B cell (primary cell): ENCODE results near the gene ZC3HAV1. TPM values are rescaled to one million over a fixed set of nuclear protein-coding genes. Genes with fewer than 3 reads are reported as not detected.

Source experiments
- ATAC-seq: fragments of 200-7000 bp; cut with Tn5 transposase; one replicate; pipeline ENCODE4 v1.10.0; 2021; ENCODE audit warnings: low read depth, mild to moderate bottlenecking, moderate number of reproducible peaks, moderate library complexity
- CTCF ChIA-PET: fragments of 350-600 bp; sonication (Branson Sonifier 250); formaldehyde crosslinking; loops from one replicate; lab custom pipeline; 2021; ENCODE audit warnings: antibody characterized with exemption, inconsistent platforms; lab: Charles Lee
- POLR2A ChIA-PET: fragments of 350-600 bp; sonication (Branson Sonifier 250); formaldehyde crosslinking; loops from one replicate; lab custom pipeline; 2021; ENCODE audit warnings: antibody characterized with exemption; lab: Charles Lee
- DNase-seq: peaks from one replicate; pipeline ENCODE4 v3.0.0; 2013
- H2AFZ ChIP-seq: 2 replicates; pipeline ENCODE4 v1.6.1; 2012; ENCODE audit warnings: mild to moderate bottlenecking, low read depth, low read length; ENCODE audit not compliant: insufficient read depth, poor library complexity, severe bottlenecking
- H3K27ac ChIP-seq, 2 donors: 1 replicate in 1 of 2; 2 replicates in 1 of 2; pipeline ENCODE4 v1.5.1; 2012 to 2013; ENCODE audit warnings: low read length in 2 of 2, mild to moderate bottlenecking in 2 of 2, moderate library complexity in 1 of 2
- H3K27me3 ChIP-seq, 4 experiments: fragments of 200-600 bp in 1 of 4; sonication (generic) in 1 of 4; replicated peaks in 1 of 4; 1 replicate in 2 of 4; 2 replicates in 2 of 4; pipeline versions ENCODE4 v1.6.1 to v1.7.0; 2013 to 2016; ENCODE audit warnings: low read length in 3 of 4, mild to moderate bottlenecking in 2 of 4, mixed read lengths in 1 of 4, moderate library complexity in 1 of 4; ENCODE audit not compliant: insufficient read depth in 4 of 4, control insufficient read depth in 3 of 4; ENCODE audit errors: control extremely low read depth in 1 of 4
- H3K36me3 ChIP-seq, 2 experiments: replicated peaks in 1 of 2; 1 replicate in 1 of 2; 2 replicates in 1 of 2; pipeline versions ENCODE4 v1.6.1 to v1.7.1; 2013; ENCODE audit warnings: low read length in 1 of 2; ENCODE audit not compliant: insufficient read depth in 2 of 2, control insufficient read depth in 1 of 2; ENCODE audit errors: control extremely low read depth in 1 of 2, extremely low read depth in 1 of 2
- H3K4me1 ChIP-seq, 2 donors: fragments of 200-600 bp in 1 of 2; sonication (generic) in 1 of 2; 1 replicate in 1 of 2; 2 replicates in 1 of 2; pipeline versions ENCODE4 v1.5.1 to v1.6.1; 2013 to 2017; ENCODE audit warnings: low read length in 2 of 2; ENCODE audit not compliant: control insufficient read depth in 2 of 2, insufficient read depth in 2 of 2
- H3K4me2 ChIP-seq: replicated peaks from 2 replicates; pipeline ENCODE3; 2012; ENCODE audit warnings: mild to moderate bottlenecking, low read depth, low read length; ENCODE audit not compliant: poor library complexity, severe bottlenecking
- H3K4me3 ChIP-seq, 5 experiments: fragments of 200-600 bp in 1 of 5; sonication (generic) in 1 of 5; 1 replicate in 3 of 5; 2 replicates in 2 of 5; pipeline versions ENCODE4 v1.5.1 to v1.7.0; 2011 to 2016; ENCODE audit warnings: low read length in 4 of 5, mild to moderate bottlenecking in 4 of 5, low read depth in 2 of 5, control low read depth in 1 of 5, moderate library complexity in 1 of 5; ENCODE audit not compliant: insufficient read depth in 1 of 5; ENCODE audit errors: control extremely low read depth in 1 of 5, extremely low read depth in 1 of 5
- H3K79me2 ChIP-seq: fragments of 200-600 bp; sonication (generic); one replicate; pipeline ENCODE4 v1.6.0; 2016; ENCODE audit warnings: low read length; ENCODE audit not compliant: control insufficient read depth, insufficient read depth
- H3K9ac ChIP-seq: fragments of 200-600 bp; sonication (generic); 2 replicates; pipeline ENCODE4 v1.6.1; 2017; ENCODE audit warnings: mild to moderate bottlenecking, low read length, moderate library complexity
- H3K9me3 ChIP-seq, 3 donors: one replicate each; pipeline versions ENCODE4 v1.6.1 to v1.7.1; 2013; ENCODE audit warnings: low read length in 2 of 3; ENCODE audit not compliant: control insufficient read depth in 2 of 3, insufficient read depth in 1 of 3; ENCODE audit errors: control extremely low read depth in 1 of 3
- H4K20me1 ChIP-seq: 2 replicates; pipeline ENCODE4 v1.6.0; 2012; ENCODE audit warnings: mild to moderate bottlenecking, low read length; ENCODE audit not compliant: insufficient read depth, control insufficient read depth, poor library complexity, severe bottlenecking
- H3K27ac Mint-ChIP-seq: one replicate; pipeline ENCODE4 v1.8.0; 2021; ENCODE audit warnings: mixed read lengths
- H3K27me3 Mint-ChIP-seq: one replicate; pipeline ENCODE4 v1.8.0; 2021; ENCODE audit warnings: mixed read lengths
- H3K4me1 Mint-ChIP-seq: one replicate; pipeline ENCODE4 v1.8.0; 2021; ENCODE audit warnings: mixed read lengths
- H3K4me3 Mint-ChIP-seq: one replicate; pipeline ENCODE4 v1.8.0; 2021; ENCODE audit warnings: mixed read lengths
- H3K9me3 Mint-ChIP-seq: one replicate; pipeline ENCODE4 v1.8.0; 2022; ENCODE audit warnings: mixed read lengths; ENCODE audit not compliant: insufficient read depth
- EZH2 ChIP-seq: IDR thresholded peaks from 2 replicates; pipeline ENCODE4 v1.6.1; 2012; ENCODE audit warnings: borderline replicate concordance, low read depth, mild to moderate bottlenecking, moderate library complexity, low read length; ENCODE audit not compliant: insufficient read depth, poor library complexity, severe bottlenecking
- WGBS: methylation state at CpG from one replicate; pipeline ENCODE4 v1.1.5; 2013; ENCODE audit warnings: missing lambda C conversion rate; ENCODE audit not compliant: insufficient coverage; 5-methylcytosine and 5-hydroxymethylcytosine counted together
- intact Hi-C: fragments of 100-400 bp; cut with micrococcal nuclease; formaldehyde crosslinking; loops from one replicate; pipeline ENCODE4 v1.10.0; 2022
- polyA plus RNA-seq: library from polyadenylated mRNA; depleted of rRNA; stranded (reverse); fragments of >200 nt; gene quantifications from 2 replicates; pipeline ENCODE4 v1.2.3, GENCODE V29; 2012
- total RNA-seq, 2 donors: library from RNA; stranded (reverse); fragments of 120-200 nt in 1 of 2; gene quantifications; 1 replicate in 1 of 2; 2 replicates in 1 of 2; pipeline versions ENCODE4 v1.2.3 to v1.2.4, GENCODE V29; 2013 to 2022
- TF ChIP-seq, protein P1 (sequence below): fragments of 200-600 bp; IDR thresholded peaks from one replicate; pipeline ENCODE4 v1.8.0; 2022; ENCODE audit warnings: antibody characterized with exemption, mild to moderate bottlenecking

ZC3HAV1 gene
- total and polyA plus RNA-seq, 2 donors (not counting 1 experiment from before 2014, with no cell fraction given): 45.9 to 101 TPM

DNA sequence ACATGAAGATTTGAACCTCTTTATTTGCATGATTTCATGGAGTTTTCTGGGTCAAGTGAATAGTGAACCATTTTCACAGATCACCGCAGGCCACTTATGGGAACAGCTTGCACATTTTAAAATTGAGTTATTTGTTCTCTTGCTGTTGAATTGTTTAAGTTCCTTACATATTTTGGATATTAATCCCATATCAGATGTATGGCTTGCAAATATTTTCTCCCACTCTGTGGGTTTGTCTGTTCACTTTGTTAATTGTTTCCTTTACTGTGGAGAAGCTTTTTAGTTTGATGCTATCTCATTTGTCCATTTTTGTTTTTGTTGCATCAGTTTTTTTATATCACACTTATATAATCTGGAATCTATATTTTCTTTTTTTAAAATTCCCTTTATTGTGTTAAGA is 59.6 kb downstream of the ZC3HAV1 start:
- Histone ChIP-seq H3K9me3 (no peaks in the 10 kb centered on the region), H3K27ac (no peak overlapping the region), H2AFZ (no peak overlapping the region), H3K4me1 (peaks cover 5 to 7% of the 10 kb centered on the region in 2 donors), H3K4me2 (no peak overlapping the region), H3K79me2 (peaks cover 5% of the 10 kb centered on the region), H4K20me1 (peaks cover 25% of the 10 kb centered on the region), H3K36me3 (peaks cover 19 to 76% of the 10 kb centered on the region in 2 experiments), H3K27me3 (no peaks in the 10 kb centered on the region), H3K9ac (no peak overlapping the region), H3K4me3 (no peak overlapping the region)
- no peak overlapping the region for H3K4me3 Mint-ChIP-seq
- intact Hi-C loops: loop anchor here (5.0 kb wide), 1 partner anchor 47 kb away; no protein-coding TSS in a partner anchor
- ChIA-PET POLR2A (no interaction called here), CTCF (interaction anchor here (1.7 kb wide), 1 partner anchor 33 kb away, joined by 4 read pairs; no protein-coding TSS in a partner anchor)
- 100% methylated on average over 1 of the region's 1 CpG for WGBS
- H3K27me3 Mint-ChIP-seq: no peaks in the 10 kb centered on the region
- TF ChIP-seq, protein P1, sequence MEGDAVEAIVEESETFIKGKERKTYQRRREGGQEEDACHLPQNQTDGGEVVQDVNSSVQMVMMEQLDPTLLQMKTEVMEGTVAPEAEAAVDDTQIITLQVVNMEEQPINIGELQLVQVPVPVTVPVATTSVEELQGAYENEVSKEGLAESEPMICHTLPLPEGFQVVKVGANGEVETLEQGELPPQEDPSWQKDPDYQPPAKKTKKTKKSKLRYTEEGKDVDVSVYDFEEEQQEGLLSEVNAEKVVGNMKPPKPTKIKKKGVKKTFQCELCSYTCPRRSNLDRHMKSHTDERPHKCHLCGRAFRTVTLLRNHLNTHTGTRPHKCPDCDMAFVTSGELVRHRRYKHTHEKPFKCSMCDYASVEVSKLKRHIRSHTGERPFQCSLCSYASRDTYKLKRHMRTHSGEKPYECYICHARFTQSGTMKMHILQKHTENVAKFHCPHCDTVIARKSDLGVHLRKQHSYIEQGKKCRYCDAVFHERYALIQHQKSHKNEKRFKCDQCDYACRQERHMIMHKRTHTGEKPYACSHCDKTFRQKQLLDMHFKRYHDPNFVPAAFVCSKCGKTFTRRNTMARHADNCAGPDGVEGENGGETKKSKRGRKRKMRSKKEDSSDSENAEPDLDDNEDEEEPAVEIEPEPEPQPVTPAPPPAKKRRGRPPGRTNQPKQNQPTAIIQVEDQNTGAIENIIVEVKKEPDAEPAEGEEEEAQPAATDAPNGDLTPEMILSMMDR: no peak
- no peak for TF ChIP-seq EZH2
- no peak for ATAC-seq
- no peaks in the 10 kb centered on the region for H3K9me3 Mint-ChIP-seq
- H3K4me1 Mint-ChIP-seq: peaks cover 10% of the 10 kb centered on the region
- no peak for DNase-seq
- no peak overlapping the region for H3K27ac Mint-ChIP-seq

DNA sequence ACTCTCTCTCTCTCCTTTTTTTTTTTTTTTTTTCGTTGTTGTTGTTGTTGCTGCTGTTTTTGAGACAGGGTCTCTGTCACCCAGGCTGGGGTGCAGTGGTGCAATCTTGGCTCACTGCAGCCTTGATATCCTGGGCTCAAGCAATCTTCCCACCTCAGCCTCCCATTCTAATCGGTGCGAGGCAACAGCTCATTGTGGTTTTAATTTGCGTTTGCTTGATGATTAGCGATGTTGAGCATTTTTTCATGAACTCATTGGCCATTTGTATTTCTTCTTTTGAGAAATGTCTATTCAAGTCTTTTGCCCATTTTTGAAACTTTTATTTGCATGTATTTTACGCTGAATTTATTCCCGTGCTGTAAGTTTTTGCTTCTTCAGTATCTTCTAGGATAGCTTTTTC is 60.4 kb downstream of the ZC3HAV1 start:
- Mint-ChIP-seq H3K9me3 (no peaks in the 10 kb centered on the region), H3K27ac (no peak overlapping the region), H3K27me3 (no peaks in the 10 kb centered on the region), H3K4me1 (peaks cover 18% of the 10 kb centered on the region), H3K4me3 (no peak overlapping the region)
- no peak overlapping the region for H3K9ac ChIP-seq
- no peak overlapping the region for H2AFZ ChIP-seq
- no peak overlapping the region for H3K4me2 ChIP-seq
- H3K27me3 ChIP-seq: no peaks in the 10 kb centered on the region
- H3K27ac ChIP-seq: no peak overlapping the region
- ChIA-PET CTCF (interaction anchor here (1.7 kb wide), 1 partner anchor 32 kb away, joined by 4 read pairs; no protein-coding TSS in a partner anchor), POLR2A (no interaction called here)
- DNase-seq (no peak), ATAC-seq (no peak)
- peaks cover 19 to 68% of the 10 kb centered on the region in 2 experiments for H3K36me3 ChIP-seq
- H3K79me2 ChIP-seq: peaks cover 5% of the 10 kb centered on the region
- no peaks in the 10 kb centered on the region for H3K9me3 ChIP-seq
- intact Hi-C loops: loop anchor here (5.0 kb wide), 1 partner anchor 48 kb away; no protein-coding TSS in a partner anchor
- H3K4me1 ChIP-seq: peaks cover 13 to 15% of the 10 kb centered on the region in 2 donors
- 100% methylated on average over 3 of the region's 7 CpGs for WGBS
- peaks cover 22% of the 10 kb centered on the region for H4K20me1 ChIP-seq
- no peak overlapping the region for H3K4me3 ChIP-seq
- TF ChIP-seq, protein P1: no peak
- TF ChIP-seq EZH2: no peak
